C1 segment of cervical spinal cord (tissue), 14 donors: ENCODE measurements around the gene LBP.
"Not testable (repeated sequence)": the region's sequence is repeated elsewhere in the genome, so short reads cannot be mapped to it uniquely, and the experiment has no call there.

Source experiments
- DNase-seq, 14 donors: peaks; one replicate each; lab custom pipeline; 2025; lab: John Stamatoyannopoulos, UW

Gene LBP

GRCh38 chr20:38349856-38350255, 3.6 kb downstream of the LBP start:
- no peak for DNase-seq

- peak in 3 of 14 donors; percentile 9 to 16 (median 11) for DNase-seq
Observed at GRCh38 chr20:38350879-38351775, 4.8 kb downstream of the LBP start.

- no peak for DNase-seq
Observed at GRCh38 chr20:38353316-38353715, 7.0 kb downstream of the LBP start.

- DNase-seq: no peak
Observed at GRCh38 chr20:38354227-38354626, 7.9 kb downstream of the LBP start.

GRCh38 chr20:38355161-38356012, 9.1 kb downstream of the LBP start:
- DNase-seq: peak in 9 of 14 donors; percentile 6 to 71 (median 41)

GRCh38 chr20:38357653-38358207, 11.4 kb downstream of the LBP start:
- no peak for DNase-seq

- no peak for DNase-seq
Observed at GRCh38 chr20:38358556-38358955, 12.3 kb downstream of the LBP start.

GRCh38 chr20:38363004-38363747, 16.9 kb downstream of the LBP start:
- DNase-seq: no peak

- no peak for DNase-seq
Observed at GRCh38 chr20:38369389-38369788, 23.1 kb downstream of the LBP start.

GRCh38 chr20:38372806-38373205, 26.5 kb downstream of the LBP start:
- DNase-seq: no peak

- DNase-seq: no peak
Observed at GRCh38 chr20:38373231-38373867, 27.1 kb downstream of the LBP start.

GRCh38 chr20:38373898-38374297, 27.6 kb downstream of the LBP start:
- DNase-seq: no peak

GRCh38 chr20:38377039-38377685, 30.9 kb downstream of the LBP start:
- DNase-seq: peak in 1 of 14 donors; percentile 16

GRCh38 chr20:38377838-38378237, 31.6 kb downstream of the LBP start:
- not testable (repeated sequence) for DNase-seq

GRCh38 chr20:38383147-38383546, 36.9 kb downstream of the LBP start:
- DNase-seq: no peak

GRCh38 chr20:38386004-38386403, 39.7 kb downstream of the LBP start:
- DNase-seq: no peak

- DNase-seq: no peak
Observed at GRCh38 chr20:38386851-38387250, 40.6 kb downstream of the LBP start.

- no peak for DNase-seq
Observed at GRCh38 chr20:38387953-38388352, 41.7 kb downstream of the LBP start.

- no peak for DNase-seq
Observed at GRCh38 chr20:38392356-38392755, 46.1 kb downstream of the LBP start.

- no peak for DNase-seq
Observed at GRCh38 chr20:38393259-38393658, 47.0 kb downstream of the LBP start.
